H9 (cell line): ENCODE data around the gene KCNMA1. TPM values are rescaled to one million over a fixed set of nuclear protein-coding genes. Genes with fewer than 3 reads are reported as not detected.

Experiments
- DNase-seq: peaks from one replicate; pipeline ENCODE4 v3.0.0-alpha.2; 2017
- H2AFZ ChIP-seq: one replicate; pipeline ENCODE4 v1.6.1; 2013; ENCODE audit warnings: mild to moderate bottlenecking, low read length, control low read depth, moderate library complexity
- H2AK5ac ChIP-seq: 2 replicates; pipeline ENCODE4 v1.6.1; 2013; ENCODE audit warnings: low read length, control low read depth, mixed read lengths; ENCODE audit not compliant: insufficient read length
- H2BK120ac ChIP-seq: one replicate; pipeline ENCODE4 v1.6.1; 2013; ENCODE audit warnings: low read depth, mild to moderate bottlenecking, low read length, control low read depth, inconsistent platforms; ENCODE audit not compliant: poor library complexity, severe bottlenecking
- H2BK12ac ChIP-seq: 2 replicates; pipeline ENCODE4 v1.6.1; 2013; ENCODE audit warnings: low read length, control low read depth, mixed read lengths, low read depth; ENCODE audit not compliant: insufficient read length
- H2BK15ac ChIP-seq: 2 replicates; pipeline ENCODE4 v1.6.1; 2013; ENCODE audit warnings: low read depth, low read length, control low read depth
- H2BK20ac ChIP-seq: one replicate; pipeline ENCODE4 v1.6.1; 2013; ENCODE audit warnings: low read depth, mild to moderate bottlenecking, low read length, control low read depth, inconsistent platforms; ENCODE audit not compliant: poor library complexity, severe bottlenecking
- H2BK5ac ChIP-seq: 2 replicates; pipeline ENCODE4 v1.6.1; 2013; ENCODE audit warnings: low read length, control low read depth, mixed read lengths; ENCODE audit not compliant: insufficient read length
- H3K14ac ChIP-seq: 2 replicates; pipeline ENCODE4 v1.6.1; 2013; ENCODE audit warnings: low read length, control low read depth; ENCODE audit not compliant: insufficient read depth
- H3K18ac ChIP-seq: 2 replicates; pipeline ENCODE4 v1.6.1; 2013; ENCODE audit warnings: low read depth, mild to moderate bottlenecking, mixed read lengths, low read length, control low read depth; ENCODE audit not compliant: insufficient read length
- H3K23ac ChIP-seq: 2 replicates; pipeline ENCODE4 v1.6.1; 2013; ENCODE audit warnings: low read length, control low read depth, mixed read lengths, low read depth; ENCODE audit not compliant: insufficient read length
- H3K23me2 ChIP-seq: 2 replicates; pipeline ENCODE4 v1.6.1; 2013; ENCODE audit warnings: low read depth, mild to moderate bottlenecking, mixed read lengths, low read length, control low read depth; ENCODE audit not compliant: insufficient read length, poor library complexity, severe bottlenecking
- H3K27ac ChIP-seq: 2 replicates; pipeline ENCODE4 v1.5.1; 2013; ENCODE audit warnings: low read length, control low read depth, mixed read lengths, low read depth; ENCODE audit not compliant: insufficient read length
- H3K27me3 ChIP-seq: 2 replicates; pipeline ENCODE4 v1.6.1; 2013; ENCODE audit warnings: low read length, control low read depth, inconsistent platforms; ENCODE audit not compliant: insufficient read depth
- H3K4ac ChIP-seq: 2 replicates; pipeline ENCODE4 v1.6.1; 2013; ENCODE audit warnings: low read depth, mild to moderate bottlenecking, control low read depth, inconsistent platforms, low read length, moderate library complexity
- H3K4me1 ChIP-seq: 2 replicates; pipeline ENCODE4 v1.6.1; 2013; ENCODE audit warnings: low read length, control low read depth, inconsistent platforms; ENCODE audit not compliant: insufficient read depth
- H3K4me2 ChIP-seq: 2 replicates; pipeline ENCODE4 v1.6.1; 2013; ENCODE audit warnings: low read length, control low read depth, mixed read lengths; ENCODE audit not compliant: insufficient read length, insufficient read depth
- H3K56ac ChIP-seq: 2 replicates; pipeline ENCODE4 v1.6.1; 2013; ENCODE audit warnings: low read depth, mild to moderate bottlenecking, mixed read lengths, low read length, control low read depth; ENCODE audit not compliant: insufficient read length
- H3K79me1 ChIP-seq: 2 replicates; pipeline ENCODE4 v1.6.1; 2013; ENCODE audit warnings: low read depth, mild to moderate bottlenecking, moderate library complexity, low read length, control low read depth, inconsistent platforms; ENCODE audit not compliant: insufficient read depth, poor library complexity, severe bottlenecking
- H3K79me2 ChIP-seq: 2 replicates; pipeline ENCODE4 v1.6.1; 2013; ENCODE audit warnings: low read length, control low read depth, inconsistent platforms; ENCODE audit not compliant: insufficient read depth
- H3K9ac ChIP-seq: 2 replicates; pipeline ENCODE4 v1.6.1; 2013; ENCODE audit warnings: low read length, control low read depth, mixed read lengths; ENCODE audit not compliant: insufficient read length; ENCODE audit errors: extremely low read depth
- H3K9me3 ChIP-seq: one replicate; pipeline ENCODE4 v1.6.1; 2013; ENCODE audit warnings: low read depth, low read length, inconsistent platforms; ENCODE audit not compliant: control insufficient read depth
- H3T11ph ChIP-seq: one replicate; pipeline ENCODE4 v1.6.1; 2013; ENCODE audit warnings: mild to moderate bottlenecking, low read length, control low read depth, inconsistent platforms
- H4K20me1 ChIP-seq: one replicate; pipeline ENCODE4 v1.6.1; 2013; ENCODE audit not compliant: control insufficient read depth, insufficient read length, insufficient read depth
- H4K5ac ChIP-seq: 2 replicates; pipeline ENCODE4 v1.6.1; 2013; ENCODE audit warnings: low read depth, mild to moderate bottlenecking, mixed read lengths, low read length, control low read depth; ENCODE audit not compliant: insufficient read length
- H4K8ac ChIP-seq: replicated peaks from 2 replicates; pipeline ENCODE4 v1.6.1; 2013; ENCODE audit warnings: low read length, control low read depth, mixed read lengths, low read depth; ENCODE audit not compliant: insufficient read length
- H4K91ac ChIP-seq: 2 replicates; pipeline ENCODE4 v1.6.1; 2013; ENCODE audit warnings: low read depth, mild to moderate bottlenecking, moderate library complexity, mixed read lengths, low read length, control low read depth; ENCODE audit not compliant: insufficient read length
- H3K27ac Mint-ChIP-seq, 3 experiments: 2 replicates in 2 of 3; 3 replicates in 1 of 3; pipeline ENCODE4 v1.8.0; 2020 to 2021; ENCODE audit warnings: mixed read lengths in 3 of 3, mild to moderate bottlenecking in 1 of 3, moderate library complexity in 1 of 3
- H3K27me3 Mint-ChIP-seq: 2 replicates; pipeline ENCODE4 v1.8.0; 2021; ENCODE audit warnings: low read depth, mild to moderate bottlenecking, moderate library complexity, mixed read lengths
- H3K36me3 Mint-ChIP-seq, 3 experiments: 2 replicates in 2 of 3; 3 replicates in 1 of 3; pipeline ENCODE4 v1.8.0; 2020 to 2021; ENCODE audit warnings: low read depth in 3 of 3, mixed read lengths in 3 of 3; ENCODE audit not compliant: insufficient read depth in 1 of 3
- H3K4me1 Mint-ChIP-seq, 2 experiments: 2 replicates each; pipeline ENCODE4 v1.8.0; 2020; ENCODE audit warnings: mixed read lengths in 2 of 2
- H3K4me3 Mint-ChIP-seq, 2 experiments: 2 replicates in 1 of 2; 3 replicates in 1 of 2; pipeline ENCODE4 v1.8.0; 2020 to 2021; ENCODE audit warnings: mild to moderate bottlenecking in 2 of 2, mixed read lengths in 2 of 2, moderate library complexity in 1 of 2
- H3K9me3 Mint-ChIP-seq, 2 experiments: 2 replicates in 1 of 2; 3 replicates in 1 of 2; pipeline ENCODE4 v1.8.0; 2020; ENCODE audit warnings: mild to moderate bottlenecking in 2 of 2, mixed read lengths in 2 of 2, moderate library complexity in 1 of 2
- CTCF ChIP-seq: fragments of 200-600 bp; sonication (generic); conservative IDR thresholded peaks from 3 replicates; pipeline ENCODE4 v1.8.0; 2021; ENCODE audit warnings: antibody characterized with exemption, mild to moderate bottlenecking
- WGBS: extraction: QIAGEN DNeasy Blood & Tissue Kit; methylation state at CpG from one replicate; pipeline ENCODE4 v1.1.7; 2013; ENCODE audit warnings: missing lambda C conversion rate, low lambda C conversion rate, mixed read lengths; ENCODE audit not compliant: insufficient read length; ENCODE audit errors: extremely low coverage; 5-methylcytosine and 5-hydroxymethylcytosine counted together
- total RNA-seq: library from RNA; stranded (reverse); gene quantifications from 2 replicates; pipeline ENCODE4 v1.2.1, GENCODE V29; 2021

The KCNMA1 gene
- total RNA-seq, 1 experiment from 2014 or later: 2.0 TPM

GRCh38 chr10:77049896-77050295, 587.7 kb downstream of the KCNMA1 start:
- Histone ChIP-seq H2BK15ac (no peak overlapping the region), H2AK5ac (no peak overlapping the region), H3K79me1 (no peaks in the 10 kb centered on the region), H3K27me3 (no peaks in the 10 kb centered on the region), H3K27ac (no peak overlapping the region), H3K9ac (no peak overlapping the region), H3K4me1 (no peaks in the 10 kb centered on the region), H3K9me3 (no peaks in the 10 kb centered on the region), H2BK20ac (no peak overlapping the region), H4K91ac (no peak overlapping the region), H4K5ac (no peak overlapping the region), H3T11ph (no peak overlapping the region), H2BK12ac (no peak overlapping the region), H4K20me1 (no peaks in the 10 kb centered on the region), H2AFZ (no peak overlapping the region), H2BK120ac (no peak overlapping the region), H3K18ac (no peak overlapping the region), H3K23me2 (no peaks in the 10 kb centered on the region), H4K8ac (no peak overlapping the region), H2BK5ac (no peak overlapping the region), H3K23ac (no peak overlapping the region), H3K4me2 (no peak overlapping the region), H3K79me2 (no peaks in the 10 kb centered on the region), H3K4ac (no peak overlapping the region), H3K56ac (no peak overlapping the region), H3K14ac (no peak overlapping the region)
- H3K9me3 Mint-ChIP-seq: no peaks in the 10 kb centered on the region
- H3K36me3 Mint-ChIP-seq: no peaks in the 10 kb centered on the region
- peaks cover 0 to 4% of the 10 kb centered on the region in 2 experiments; a peak in 1 of 4 replicates for H3K4me1 Mint-ChIP-seq
- WGBS: no CpG with 5 or more reads among the region's 3 CpGs
- DNase-seq: no peak
- no peak overlapping the region for H3K4me3 Mint-ChIP-seq
- H3K27me3 Mint-ChIP-seq: peaks cover 6% of the 10 kb centered on the region
- TF ChIP-seq CTCF: no peak
- H3K27ac Mint-ChIP-seq: no peak overlapping the region
